Chondrocyte (in vitro differentiated cells): Measurements from ENCODE around the gene TFRC. TPM values are rescaled to one million over a fixed set of nuclear protein-coding genes. Genes with fewer than 3 reads are reported as not detected.
"Not testable (repeated sequence)": the region's sequence is repeated elsewhere in the genome, so short reads cannot be mapped to it uniquely, and the experiment has no call there.

Experiments used
- DNase-seq: peaks from one replicate; pipeline ENCODE4 v3.0.0; 2021; ENCODE audit warnings: mixed read lengths, low spot score
- H3K27ac Mint-ChIP-seq: one replicate; pipeline ENCODE4 v1.8.0; 2021; ENCODE audit warnings: mild to moderate bottlenecking, moderate library complexity, mixed read lengths; ENCODE audit not compliant: unreplicated experiment
- H3K27me3 Mint-ChIP-seq: 2 replicates; pipeline ENCODE4 v1.8.0; 2021; ENCODE audit warnings: low read depth, mixed read lengths
- H3K36me3 Mint-ChIP-seq: 2 replicates; pipeline ENCODE4 v1.8.0; 2021; ENCODE audit warnings: low read depth, mixed read lengths
- H3K4me1 Mint-ChIP-seq: 2 replicates; pipeline ENCODE4 v1.8.0; 2021; ENCODE audit warnings: low read depth, mild to moderate bottlenecking, mixed read lengths
- H3K4me3 Mint-ChIP-seq: one replicate; pipeline ENCODE4 v1.8.0; 2021; ENCODE audit warnings: mild to moderate bottlenecking, moderate library complexity, mixed read lengths; ENCODE audit not compliant: unreplicated experiment
- H3K9me3 Mint-ChIP-seq: 2 replicates; pipeline ENCODE4 v1.8.0; 2021; ENCODE audit warnings: low read depth, mixed read lengths
- total RNA-seq: library from RNA; stranded (reverse); gene quantifications from 3 replicates; pipeline ENCODE4 v1.2.1, GENCODE V29; 2021
- TF ChIP-seq, protein P1 (sequence below): fragments of 200-600 bp; sonication (generic); IDR thresholded peaks from 2 replicates; pipeline ENCODE4 v1.5.0; 2021; ENCODE audit warnings: antibody characterized with exemption, mild to moderate bottlenecking, moderate library complexity

Gene TFRC
- total RNA-seq, 1 donor from 2014 or later, result 108 TPM

DNA sequence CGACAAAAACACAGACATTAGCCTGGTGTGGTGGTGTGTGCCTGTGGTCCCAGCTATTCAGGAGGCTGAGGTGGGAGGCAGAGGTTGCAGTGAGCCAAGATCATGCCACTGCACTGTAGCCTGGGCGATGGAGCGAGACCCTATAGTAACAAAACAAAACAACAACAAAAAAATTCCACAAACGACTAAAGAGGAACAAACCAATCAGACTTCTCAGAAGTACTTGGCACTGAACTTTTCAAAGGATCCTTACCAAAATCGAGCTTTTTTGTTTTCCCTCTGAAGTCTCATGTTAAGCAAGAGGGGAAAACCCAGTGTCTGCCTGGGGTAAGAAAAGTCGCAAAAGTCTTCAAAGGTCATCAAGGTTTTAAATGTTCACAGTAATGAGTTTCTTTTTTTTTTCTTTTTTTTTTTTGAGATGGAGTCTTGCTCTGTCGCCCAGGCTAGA, 30.1 kb upstream of the TFRC start:
- peak; percentile 34 for DNase-seq
- Mint-ChIP-seq H3K9me3 (no peaks in the 10 kb centered on the region), H3K36me3 (no peaks in the 10 kb centered on the region), H3K27ac (no peak overlapping the region), H3K4me1 (no peaks in the 10 kb centered on the region), H3K4me3 (no peak overlapping the region), H3K27me3 (peaks cover 2% of the 10 kb centered on the region)
- TF ChIP-seq, protein P1, sequence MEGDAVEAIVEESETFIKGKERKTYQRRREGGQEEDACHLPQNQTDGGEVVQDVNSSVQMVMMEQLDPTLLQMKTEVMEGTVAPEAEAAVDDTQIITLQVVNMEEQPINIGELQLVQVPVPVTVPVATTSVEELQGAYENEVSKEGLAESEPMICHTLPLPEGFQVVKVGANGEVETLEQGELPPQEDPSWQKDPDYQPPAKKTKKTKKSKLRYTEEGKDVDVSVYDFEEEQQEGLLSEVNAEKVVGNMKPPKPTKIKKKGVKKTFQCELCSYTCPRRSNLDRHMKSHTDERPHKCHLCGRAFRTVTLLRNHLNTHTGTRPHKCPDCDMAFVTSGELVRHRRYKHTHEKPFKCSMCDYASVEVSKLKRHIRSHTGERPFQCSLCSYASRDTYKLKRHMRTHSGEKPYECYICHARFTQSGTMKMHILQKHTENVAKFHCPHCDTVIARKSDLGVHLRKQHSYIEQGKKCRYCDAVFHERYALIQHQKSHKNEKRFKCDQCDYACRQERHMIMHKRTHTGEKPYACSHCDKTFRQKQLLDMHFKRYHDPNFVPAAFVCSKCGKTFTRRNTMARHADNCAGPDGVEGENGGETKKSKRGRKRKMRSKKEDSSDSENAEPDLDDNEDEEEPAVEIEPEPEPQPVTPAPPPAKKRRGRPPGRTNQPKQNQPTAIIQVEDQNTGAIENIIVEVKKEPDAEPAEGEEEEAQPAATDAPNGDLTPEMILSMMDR, result no peak

- H3K4me3 Mint-ChIP-seq, result no peak overlapping the region
- no peaks in the 10 kb centered on the region for H3K36me3 Mint-ChIP-seq
- no peaks in the 10 kb centered on the region for H3K4me1 Mint-ChIP-seq
- H3K9me3 Mint-ChIP-seq, result no peaks in the 10 kb centered on the region
- TF ChIP-seq, protein P1, result no peak
- no peak overlapping the region for H3K27ac Mint-ChIP-seq
- no peak for DNase-seq
- no peaks in the 10 kb centered on the region for H3K27me3 Mint-ChIP-seq
Measured at GRCh38 chr3:196108075-196108743, 26.3 kb upstream of the TFRC start.

DNA sequence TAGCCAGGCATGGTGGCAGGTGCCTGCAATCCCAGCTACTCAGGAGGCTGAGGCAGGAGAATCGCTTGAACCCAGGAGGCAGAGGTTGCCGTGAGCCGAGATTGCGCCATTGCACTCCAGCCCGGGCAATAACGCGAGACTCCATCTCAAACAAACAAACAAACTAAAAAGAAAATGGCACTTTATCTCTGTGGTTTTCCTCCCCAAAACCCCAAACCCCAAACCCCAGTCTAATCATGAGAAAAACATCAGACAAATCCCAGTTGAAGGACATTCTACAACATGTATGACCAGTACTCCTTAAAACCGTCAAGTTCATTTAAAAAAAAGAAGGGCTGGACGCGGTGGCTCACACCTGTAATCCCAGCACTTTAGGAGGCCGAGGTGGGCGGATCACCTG, 22.8 kb upstream of the TFRC start:
- DNase-seq, H3K36me3 Mint-ChIP-seq, H3K27ac Mint-ChIP-seq, H3K4me3 Mint-ChIP-seq, H3K27me3 Mint-ChIP-seq, H3K9me3 Mint-ChIP-seq, H3K4me1 Mint-ChIP-seq: not testable (repeated sequence)

- H3K9me3 Mint-ChIP-seq, DNase-seq, H3K27ac Mint-ChIP-seq, H3K27me3 Mint-ChIP-seq, H3K4me1 Mint-ChIP-seq, H3K36me3 Mint-ChIP-seq, H3K4me3 Mint-ChIP-seq: not testable (repeated sequence)
Measured at GRCh38 chr3:196098365-196098980, 16.6 kb upstream of the TFRC start.

DNA sequence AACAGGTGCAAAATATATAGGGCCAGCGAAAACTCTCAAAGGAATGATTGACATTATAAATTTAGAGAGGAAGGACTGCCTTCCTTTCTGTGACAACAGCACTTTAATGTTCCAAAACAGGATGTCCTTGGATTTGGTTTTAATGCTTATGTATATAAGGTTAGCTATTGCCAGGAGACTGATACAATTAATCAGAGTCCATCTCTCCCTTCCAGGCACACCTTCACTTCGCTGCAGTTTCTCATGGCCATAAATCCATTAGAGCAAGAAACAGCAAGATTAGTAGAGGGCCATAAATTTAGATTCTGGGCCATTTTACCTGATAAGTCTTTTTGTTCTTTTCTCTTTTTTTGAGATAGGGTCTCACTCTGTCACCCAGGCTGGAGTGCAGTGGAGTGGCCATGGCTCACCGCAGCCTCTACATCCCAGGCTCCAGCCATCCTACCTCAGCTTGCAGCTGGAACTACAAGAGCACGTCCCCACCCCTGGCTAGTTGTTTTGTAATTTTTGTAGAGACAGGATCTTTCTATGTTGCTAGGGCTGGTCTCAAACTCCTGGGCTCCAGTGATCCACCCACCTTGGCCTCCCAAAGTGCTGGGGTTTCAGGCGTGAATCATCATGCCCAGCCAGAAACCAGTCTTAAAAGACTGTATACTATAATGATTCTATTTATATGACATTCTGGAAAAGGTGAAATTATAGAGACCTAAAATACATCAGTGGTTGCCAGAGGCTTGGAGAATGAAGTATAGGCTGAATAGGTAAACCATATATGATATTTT, 15.7 kb upstream of the TFRC start:
- no peak for DNase-seq
- peaks cover 2% of the 10 kb centered on the region for H3K27me3 Mint-ChIP-seq
- H3K9me3 Mint-ChIP-seq, result no peaks in the 10 kb centered on the region
- TF ChIP-seq, protein P1, result no peak
- no peak overlapping the region for H3K4me3 Mint-ChIP-seq
- no peak overlapping the region for H3K27ac Mint-ChIP-seq
- H3K36me3 Mint-ChIP-seq, result no peaks in the 10 kb centered on the region
- peaks cover 8% of the 10 kb centered on the region for H3K4me1 Mint-ChIP-seq

DNA sequence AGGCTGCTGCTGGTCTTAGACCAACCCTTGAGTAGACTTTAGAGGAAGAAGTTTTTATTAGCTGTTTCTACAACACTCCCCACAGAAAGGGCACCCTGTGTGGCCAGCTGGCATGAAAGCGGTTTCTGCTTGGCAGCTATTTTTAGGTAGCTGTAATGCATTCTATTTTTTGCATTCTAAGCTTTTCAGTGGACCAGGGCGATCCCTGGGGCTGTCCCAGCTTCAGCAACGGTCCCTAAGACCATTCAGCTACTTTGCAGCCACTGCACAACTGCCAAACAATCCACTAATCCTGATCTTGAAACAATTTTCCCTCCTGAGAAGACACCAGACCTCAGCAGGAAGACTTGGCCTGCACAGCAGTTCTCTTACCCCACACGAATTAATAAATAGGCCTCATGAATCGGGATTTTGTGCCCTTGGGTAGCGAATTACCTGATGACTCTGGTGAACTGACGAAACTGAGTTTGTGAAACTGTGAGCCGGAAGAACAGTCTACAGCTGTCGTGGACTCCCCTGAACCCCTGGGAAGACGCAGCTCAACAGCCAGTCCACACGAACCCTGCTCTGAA, 14.6 kb upstream of the TFRC start:
- Mint-ChIP-seq H3K4me1 (peaks cover 8% of the 10 kb centered on the region), H3K36me3 (no peaks in the 10 kb centered on the region)

More for the DNA sequence above, 14.6 kb upstream of the TFRC start:
- H3K4me3 Mint-ChIP-seq, result no peak overlapping the region
- no peak for DNase-seq
- no peaks in the 10 kb centered on the region for H3K9me3 Mint-ChIP-seq
- H3K27me3 Mint-ChIP-seq, result peaks cover 2% of the 10 kb centered on the region
- H3K27ac Mint-ChIP-seq, result peak overlapping the region; percentile 54
- TF ChIP-seq, protein P1, result no peak
